Memory B cell (primary cell): Measurements from ENCODE around the gene TMEM178B.

ENCODE experiments used
- ATAC-seq: fragments of 150-1000 bp; cut with Tn5 transposase; 2 replicates; pipeline ENCODE4 v1.10.0; 2021; ENCODE audit warnings: low read depth, mild to moderate bottlenecking, moderate library complexity
- DNase-seq, 2 donors: peaks; one replicate each; pipeline ENCODE4 v3.0.0; 2022; ENCODE audit warnings: low spot score in 2 of 2
- H3K27ac Mint-ChIP-seq: one replicate; pipeline ENCODE4 v1.8.0; 2022; ENCODE audit warnings: mild to moderate bottlenecking, moderate library complexity, mixed read lengths
- H3K27me3 Mint-ChIP-seq: one replicate; pipeline ENCODE4 v1.8.0; 2022; ENCODE audit warnings: mixed read lengths
- H3K36me3 Mint-ChIP-seq: one replicate; pipeline ENCODE4 v1.8.0; 2022; ENCODE audit warnings: mild to moderate bottlenecking, mixed read lengths
- H3K4me1 Mint-ChIP-seq: one replicate; pipeline ENCODE4 v1.8.0; 2022; ENCODE audit warnings: mixed read lengths
- H3K4me3 Mint-ChIP-seq: one replicate; pipeline ENCODE4 v1.8.0; 2022; ENCODE audit warnings: mild to moderate bottlenecking, moderate library complexity, mixed read lengths
- H3K9me3 Mint-ChIP-seq: one replicate; pipeline ENCODE4 v1.8.0; 2022; ENCODE audit warnings: mixed read lengths

TMEM178B gene

GRCh38 chr7:141220263-141220880 lies 146.5 kb downstream of the TMEM178B start:
- ATAC-seq = no peak
- no peak overlapping the region for H3K27ac Mint-ChIP-seq

DNA sequence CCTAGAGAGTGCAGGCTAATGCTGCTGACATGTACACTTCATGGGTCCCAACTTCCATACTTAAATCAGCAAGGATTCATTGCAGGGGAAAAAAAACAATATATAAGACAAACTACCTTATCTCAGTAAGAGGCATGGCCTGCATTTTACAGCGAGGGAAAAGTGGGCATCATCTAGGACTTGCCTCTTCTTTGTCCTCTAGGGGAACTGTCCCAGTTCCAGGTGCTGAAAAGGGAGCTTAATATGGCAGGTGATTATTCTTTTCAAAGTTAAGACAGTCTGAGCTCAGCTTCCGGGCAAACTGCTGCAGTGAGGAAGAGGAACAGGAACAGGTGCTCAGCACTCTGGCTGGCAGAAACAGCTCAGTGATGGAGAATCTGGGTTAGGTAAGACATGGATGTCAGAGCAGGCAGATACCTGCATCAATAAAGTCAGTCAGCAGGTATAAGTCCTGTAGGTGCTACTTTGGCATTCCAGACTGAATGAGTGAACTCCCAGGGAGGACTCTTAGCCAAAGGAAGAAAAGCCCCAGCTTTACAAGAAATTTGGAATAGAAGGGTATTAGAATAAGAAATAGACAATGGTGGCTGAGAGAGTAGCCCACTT lies 147.2 kb downstream of the TMEM178B start:
- no peak for ATAC-seq
- Mint-ChIP-seq H3K27ac (no peak overlapping the region), H3K9me3 (peaks cover 2% of the 10 kb centered on the region), H3K27me3 (peaks cover 8% of the 10 kb centered on the region), H3K36me3 (no peaks in the 10 kb centered on the region), H3K4me1 (peaks cover under 1% of the 10 kb centered on the region), H3K4me3 (no peak overlapping the region)
- DNase-seq = no peak

More at GRCh38 chr7:141220263-141220880, 146.5 kb downstream of the TMEM178B start:
- Mint-ChIP-seq H3K9me3 (peaks cover 2% of the 10 kb centered on the region), H3K4me3 (no peak overlapping the region), H3K27me3 (peaks cover 8% of the 10 kb centered on the region), H3K36me3 (no peaks in the 10 kb centered on the region), H3K4me1 (no peaks in the 10 kb centered on the region)
- no peak for DNase-seq

DNA sequence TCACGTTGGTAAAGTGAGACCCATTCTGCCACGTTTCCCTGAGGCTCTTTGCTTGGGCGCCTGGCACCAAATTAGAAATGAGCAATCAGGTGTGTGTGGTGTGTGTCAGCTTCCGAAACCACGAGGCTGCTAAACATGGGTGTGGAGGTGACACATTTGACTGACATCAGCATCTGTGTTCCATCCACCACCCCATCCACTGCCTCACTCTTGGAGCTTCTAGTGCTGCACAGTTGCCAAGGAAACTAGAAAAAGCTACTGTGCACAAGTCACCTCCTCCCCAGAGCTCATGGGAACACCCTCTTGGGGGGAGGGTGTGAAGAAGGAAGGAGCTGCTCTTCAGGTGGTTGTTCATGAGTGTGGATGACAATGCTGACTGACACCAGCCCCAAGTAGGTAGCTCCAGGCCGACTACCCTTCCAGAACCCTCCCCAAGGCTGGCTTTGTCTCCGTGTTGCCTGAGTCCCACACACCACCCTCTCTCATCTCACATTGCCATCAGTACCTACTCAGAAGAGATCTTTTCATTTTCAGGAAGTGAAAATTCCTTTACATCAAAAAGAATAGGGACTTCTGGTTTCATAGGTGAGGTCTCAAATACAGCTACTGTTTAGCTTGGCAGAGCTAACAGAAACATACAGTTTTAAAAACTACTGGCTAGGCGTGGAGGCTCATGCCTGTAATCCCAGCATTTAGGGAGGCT lies 152.2 kb downstream of the TMEM178B start:
- H3K9me3 Mint-ChIP-seq = peaks cover 1% of the 10 kb centered on the region
- H3K4me1 Mint-ChIP-seq = peaks cover 2% of the 10 kb centered on the region
- H3K27me3 Mint-ChIP-seq = peaks cover 2% of the 10 kb centered on the region
- ATAC-seq = no peak
- H3K27ac Mint-ChIP-seq = no peak overlapping the region
- H3K4me3 Mint-ChIP-seq = no peak overlapping the region
- no peaks in the 10 kb centered on the region for H3K36me3 Mint-ChIP-seq
- no peak for DNase-seq

DNA sequence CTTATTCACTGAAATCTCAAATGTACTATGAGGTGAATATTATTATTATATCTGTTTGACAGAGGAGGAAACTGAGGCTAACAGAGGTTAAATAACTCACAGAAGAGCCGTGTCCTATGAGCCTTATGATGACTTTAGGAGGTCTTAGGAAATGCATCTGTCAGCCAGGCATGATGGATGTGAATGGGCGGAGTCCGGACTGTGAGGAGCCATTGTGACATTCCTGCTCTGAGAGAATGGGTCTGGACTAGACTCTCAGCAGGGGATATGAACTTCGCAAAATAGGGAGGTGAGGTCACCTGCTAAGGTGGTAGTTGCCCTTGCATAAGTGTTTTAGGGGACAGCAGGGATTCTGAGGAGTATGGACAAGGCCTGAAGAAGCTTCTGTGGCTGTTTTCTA lies 153.6 kb downstream of the TMEM178B start:
- no peak for DNase-seq
- H3K36me3 Mint-ChIP-seq = no peaks in the 10 kb centered on the region

DNA sequence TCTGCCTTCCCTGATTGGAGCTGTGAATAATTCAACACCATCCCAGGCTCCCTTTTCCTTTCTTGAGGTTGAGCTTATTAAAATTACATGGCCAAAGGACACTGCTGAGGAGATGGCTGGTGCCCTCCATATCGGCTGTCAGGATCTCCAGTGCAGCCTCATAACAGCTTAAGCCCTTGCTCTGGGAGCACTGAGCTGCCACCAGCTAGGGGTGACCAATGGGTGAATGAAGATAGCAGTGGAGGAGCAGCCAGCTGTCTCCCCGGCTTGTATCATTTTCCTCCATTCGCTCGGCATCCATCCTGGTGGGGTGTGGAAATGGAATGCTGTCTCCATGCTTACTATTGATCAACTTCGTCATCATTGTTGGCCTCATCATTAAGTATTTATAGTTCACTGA lies 154.6 kb downstream of the TMEM178B start:
- H3K4me3 Mint-ChIP-seq = no peak overlapping the region
- DNase-seq = no peak
- no peak for ATAC-seq
- peaks cover 2% of the 10 kb centered on the region for H3K4me1 Mint-ChIP-seq
- no peaks in the 10 kb centered on the region for H3K27me3 Mint-ChIP-seq
- H3K36me3 Mint-ChIP-seq = no peaks in the 10 kb centered on the region
- no peak overlapping the region for H3K27ac Mint-ChIP-seq
- H3K9me3 Mint-ChIP-seq = no peaks in the 10 kb centered on the region

More for the DNA sequence above, 153.6 kb downstream of the TMEM178B start:
- Mint-ChIP-seq H3K27me3 (no peaks in the 10 kb centered on the region), H3K27ac (no peak overlapping the region), H3K4me1 (peaks cover 2% of the 10 kb centered on the region), H3K4me3 (no peak overlapping the region), H3K9me3 (no peaks in the 10 kb centered on the region)
- no peak for ATAC-seq

DNA sequence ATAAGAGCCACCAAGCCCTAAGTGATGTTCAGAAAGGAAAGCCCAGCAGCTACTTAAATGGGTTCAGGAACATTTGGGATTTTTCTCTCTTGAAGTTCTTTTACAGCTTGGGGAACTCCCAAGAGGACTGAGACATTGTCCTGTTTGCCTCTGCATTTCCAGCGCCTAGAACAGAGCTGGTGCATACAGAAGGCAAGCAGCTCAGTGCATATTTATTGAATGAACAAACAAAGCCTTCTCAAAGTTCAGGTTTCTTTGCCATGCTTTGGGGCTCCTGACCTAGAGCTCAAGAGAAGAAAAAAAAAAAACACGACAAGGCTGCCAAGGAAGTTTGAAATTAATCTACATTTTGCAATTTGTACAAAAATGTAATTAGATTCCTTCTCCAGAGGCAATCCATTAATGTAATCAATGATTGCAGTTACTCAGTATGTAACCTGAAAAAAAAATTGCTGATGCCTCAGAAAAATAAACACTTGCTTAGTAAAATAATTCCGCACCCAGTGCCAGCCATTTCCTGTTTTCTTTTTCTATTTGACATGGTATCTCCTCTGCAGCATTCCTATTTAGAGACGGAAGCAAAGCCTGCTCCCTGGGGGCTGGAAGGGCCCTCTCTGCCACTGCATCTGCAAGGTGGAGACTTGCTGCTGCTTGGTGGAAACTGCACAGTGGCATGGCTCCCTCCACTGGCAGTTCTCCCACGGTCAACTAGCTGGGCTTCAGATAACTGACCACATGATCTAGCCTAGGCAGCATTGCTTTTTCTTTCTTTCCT lies 157.3 kb downstream of the TMEM178B start:
- Mint-ChIP-seq H3K4me1 (peaks cover under 1% of the 10 kb centered on the region), H3K9me3 (no peaks in the 10 kb centered on the region), H3K27ac (no peak overlapping the region), H3K36me3 (no peaks in the 10 kb centered on the region), H3K4me3 (no peak overlapping the region), H3K27me3 (peaks cover 9% of the 10 kb centered on the region)
- ATAC-seq (no peak), DNase-seq (no peak)

- DNase-seq (no peak), ATAC-seq (no peak)
- no peak overlapping the region for H3K27ac Mint-ChIP-seq
- no peaks in the 10 kb centered on the region for H3K4me1 Mint-ChIP-seq
- H3K9me3 Mint-ChIP-seq = no peaks in the 10 kb centered on the region
- peaks cover 13% of the 10 kb centered on the region for H3K27me3 Mint-ChIP-seq
- no peak overlapping the region for H3K4me3 Mint-ChIP-seq
- H3K36me3 Mint-ChIP-seq = no peaks in the 10 kb centered on the region
Observed at GRCh38 chr7:141232286-141233051, 158.6 kb downstream of the TMEM178B start.

DNA sequence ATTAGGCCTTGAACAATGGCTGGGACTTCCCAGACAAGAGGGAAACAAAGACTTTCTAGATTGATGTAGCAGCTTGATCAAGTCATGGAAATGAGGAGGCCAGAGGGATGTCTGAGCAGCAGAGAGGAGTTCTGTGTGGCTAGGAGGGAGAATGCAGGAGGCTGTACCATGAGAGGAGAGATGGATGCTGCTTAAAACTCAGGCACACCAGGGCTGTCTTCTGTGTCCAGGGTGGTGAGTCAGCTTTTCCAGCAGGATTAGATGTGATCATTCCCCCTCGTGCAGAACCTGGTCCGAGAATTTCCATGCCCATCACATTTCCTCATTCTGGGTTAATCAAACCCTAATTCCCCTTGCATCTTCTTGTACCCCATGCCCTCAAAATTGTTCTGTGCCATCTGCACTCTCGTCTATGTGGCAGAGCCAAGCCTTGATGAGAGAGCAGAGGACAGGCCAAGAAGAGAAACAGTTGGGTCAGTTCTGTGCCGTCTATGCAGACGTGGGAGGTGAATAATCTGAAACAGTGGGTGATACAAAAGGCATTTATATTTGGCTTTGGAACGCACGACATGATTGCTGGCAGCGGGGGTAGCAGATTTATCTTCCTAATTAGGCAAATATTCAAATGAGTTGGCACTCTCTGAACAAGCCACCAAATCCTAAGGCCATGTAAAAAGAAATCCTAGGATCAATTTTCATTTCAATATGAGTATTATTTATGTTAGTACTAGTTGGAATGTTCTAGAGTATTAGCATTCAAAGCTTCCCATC lies 160.7 kb downstream of the TMEM178B start:
- Mint-ChIP-seq H3K9me3 (no peaks in the 10 kb centered on the region), H3K27me3 (peaks cover 13% of the 10 kb centered on the region), H3K4me3 (no peak overlapping the region), H3K36me3 (no peaks in the 10 kb centered on the region), H3K4me1 (no peaks in the 10 kb centered on the region), H3K27ac (no peak overlapping the region)
- DNase-seq (no peak), ATAC-seq (no peak)

DNA sequence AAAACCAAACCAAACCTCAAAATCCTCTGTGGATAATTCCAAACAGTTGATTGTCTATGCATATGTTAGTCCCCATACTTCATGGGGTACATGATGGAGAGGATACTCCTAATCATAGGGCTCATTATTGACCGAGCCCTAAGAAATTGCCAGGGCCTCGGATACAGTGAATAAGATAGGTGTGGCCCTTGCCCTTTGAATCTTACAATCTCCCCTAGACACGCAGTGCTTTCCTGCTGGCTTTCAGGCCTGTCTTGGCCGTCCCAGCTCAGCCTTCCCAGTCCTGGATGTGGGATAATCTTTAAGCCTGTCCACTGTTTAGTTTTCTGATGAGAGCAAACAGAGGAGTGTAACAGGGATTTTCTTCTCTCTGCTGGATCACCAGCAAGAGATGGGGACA lies 161.8 kb downstream of the TMEM178B start:
- no peak for ATAC-seq
- peaks cover 13% of the 10 kb centered on the region for H3K27me3 Mint-ChIP-seq
- H3K4me3 Mint-ChIP-seq = no peak overlapping the region
- H3K9me3 Mint-ChIP-seq = no peaks in the 10 kb centered on the region
- DNase-seq = no peak
- H3K4me1 Mint-ChIP-seq = no peaks in the 10 kb centered on the region
- H3K27ac Mint-ChIP-seq = no peak overlapping the region
- no peaks in the 10 kb centered on the region for H3K36me3 Mint-ChIP-seq

DNA sequence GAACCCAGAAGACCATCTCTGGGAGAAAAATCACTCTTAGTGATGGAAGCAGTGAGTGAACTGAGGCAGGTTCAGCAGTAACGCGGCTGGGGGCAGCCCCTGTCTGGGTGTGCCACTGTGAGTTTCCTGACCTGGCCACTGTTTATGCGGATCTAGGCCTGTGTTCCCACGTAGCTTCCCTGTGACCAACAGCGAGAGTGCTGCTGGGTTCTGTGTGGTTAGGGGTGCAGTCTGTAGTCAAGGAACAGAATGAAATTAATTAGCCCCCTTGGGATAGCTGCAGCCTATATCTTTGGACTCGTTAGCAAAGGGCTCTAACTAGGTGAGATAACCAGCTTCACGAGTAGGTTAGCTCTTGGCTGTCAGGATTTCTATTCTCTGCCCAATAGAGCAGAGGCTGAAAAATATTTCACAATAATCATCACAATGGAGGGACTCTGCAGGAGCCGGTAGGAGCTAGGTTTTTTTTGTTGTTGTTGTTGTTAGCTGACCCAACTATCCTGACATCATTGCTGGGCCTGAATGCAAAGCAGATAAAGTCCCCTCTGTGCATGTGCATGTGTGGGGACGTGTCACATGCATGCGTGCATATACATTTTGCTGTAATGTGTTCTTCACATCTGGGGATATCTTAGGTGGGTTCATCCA lies 164.9 kb downstream of the TMEM178B start:
- DNase-seq (no peak), ATAC-seq (no peak)
- Mint-ChIP-seq H3K4me3 (no peak overlapping the region), H3K9me3 (no peaks in the 10 kb centered on the region), H3K27me3 (peaks cover 13% of the 10 kb centered on the region), H3K4me1 (no peaks in the 10 kb centered on the region), H3K36me3 (no peaks in the 10 kb centered on the region), H3K27ac (no peak overlapping the region)

DNA sequence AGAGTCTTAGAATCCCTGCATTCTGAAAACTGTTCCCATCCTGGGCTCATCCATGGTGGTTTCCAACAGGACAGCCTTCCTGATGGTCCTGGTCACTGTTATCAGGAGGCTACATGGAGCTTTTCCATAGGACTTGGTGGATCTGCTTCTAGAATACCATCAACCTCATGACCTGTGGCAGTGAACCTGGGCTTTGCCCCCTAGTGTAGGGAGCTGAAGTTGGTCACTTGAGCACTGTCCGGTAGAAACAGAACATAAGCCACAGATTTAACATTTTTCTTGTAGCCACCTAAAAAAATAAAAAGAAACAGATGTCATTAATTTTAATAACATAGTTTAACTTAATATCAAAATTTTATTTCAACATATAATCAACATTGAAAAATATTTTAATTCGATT lies 165.8 kb downstream of the TMEM178B start:
- ATAC-seq (no peak), DNase-seq (no peak)
- Mint-ChIP-seq H3K27me3 (peaks cover 14% of the 10 kb centered on the region), H3K36me3 (no peaks in the 10 kb centered on the region), H3K27ac (no peak overlapping the region), H3K9me3 (no peaks in the 10 kb centered on the region), H3K4me1 (no peaks in the 10 kb centered on the region), H3K4me3 (no peak overlapping the region)

DNA sequence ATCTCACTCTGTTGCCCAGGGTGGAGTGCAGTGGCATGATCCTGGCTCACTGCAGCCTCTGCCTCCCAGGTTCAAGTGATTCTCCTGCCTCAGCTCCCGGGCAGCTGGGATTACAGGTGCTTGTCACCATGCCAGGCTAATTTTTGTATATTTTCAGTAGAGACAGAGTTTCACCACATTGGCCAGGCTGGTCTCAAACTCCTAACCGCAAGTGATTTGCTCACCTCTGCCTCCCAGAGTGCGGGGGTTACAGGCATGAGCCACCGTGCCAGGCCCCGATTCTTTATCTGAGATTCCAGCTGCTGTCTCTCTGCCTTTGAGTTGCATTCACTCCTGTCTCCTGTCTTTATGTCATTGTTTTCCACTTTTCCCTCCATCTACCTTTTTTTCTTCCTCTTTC lies 168.7 kb downstream of the TMEM178B start:
- Mint-ChIP-seq H3K4me3 (no peak overlapping the region), H3K4me1 (no peaks in the 10 kb centered on the region), H3K27ac (no peak overlapping the region), H3K9me3 (no peaks in the 10 kb centered on the region), H3K27me3 (peaks cover 6% of the 10 kb centered on the region), H3K36me3 (no peaks in the 10 kb centered on the region)
- ATAC-seq (no peak), DNase-seq (no peak)

DNA sequence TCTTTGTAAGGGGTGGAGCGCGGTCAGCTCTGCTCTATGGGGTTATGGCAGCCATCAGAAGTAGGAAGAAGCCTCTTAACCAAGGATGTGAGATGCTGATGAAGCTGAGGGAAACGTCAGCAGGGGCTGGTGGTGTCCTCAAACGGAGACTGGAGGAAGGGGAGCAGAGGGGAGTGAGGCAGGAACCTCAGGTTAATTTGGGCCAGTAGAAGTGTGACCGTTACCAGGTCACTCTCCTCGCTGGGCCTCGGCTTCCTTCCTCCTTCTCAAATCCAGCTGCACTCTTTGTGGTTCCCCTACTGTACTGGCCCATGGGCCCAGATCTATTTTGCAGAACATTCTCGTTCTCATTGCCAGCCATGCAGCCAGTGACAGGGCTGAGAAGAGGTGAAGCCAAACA lies 169.5 kb downstream of the TMEM178B start:
- H3K36me3 Mint-ChIP-seq = no peaks in the 10 kb centered on the region
- no peak overlapping the region for H3K27ac Mint-ChIP-seq
- DNase-seq (no peak), ATAC-seq (no peak)
- no peaks in the 10 kb centered on the region for H3K4me1 Mint-ChIP-seq
- H3K27me3 Mint-ChIP-seq = peaks cover 6% of the 10 kb centered on the region
- no peak overlapping the region for H3K4me3 Mint-ChIP-seq
- H3K9me3 Mint-ChIP-seq = no peaks in the 10 kb centered on the region
